Astrocyte (in vitro differentiated cells and primary cell): ENCODE measurements around the gene TRIM44. TPM values are rescaled to one million over a fixed set of nuclear protein-coding genes. Genes with fewer than 3 reads are reported as not detected.
"Not testable (repeated sequence)": the region's sequence is repeated elsewhere in the genome, so short reads cannot be mapped to it uniquely, and the experiment has no call there.

ENCODE experiments used
- DNase-seq: peaks from one replicate; pipeline ENCODE4 v3.0.0-alpha.2; 2010; ENCODE audit warnings: low read depth
- FAIRE-seq: peaks from 2 replicates; lab custom pipeline; 2011; peaks lifted over from hg19 to GRCh38; lab: Jason Lieb, UNC
- H2AFZ ChIP-seq: 2 replicates; pipeline ENCODE4 v1.6.0; 2012; ENCODE audit warnings: low read depth, low read length, inconsistent platforms
- H3K27ac ChIP-seq: 2 replicates; pipeline ENCODE4 v1.5.1; 2011; ENCODE audit warnings: low read depth, low read length, inconsistent platforms
- H3K27me3 ChIP-seq: 2 replicates; pipeline ENCODE4 v1.6.0; 2011; ENCODE audit warnings: low read length, inconsistent platforms; ENCODE audit not compliant: insufficient read depth
- H3K36me3 ChIP-seq: 2 replicates; pipeline ENCODE4 v1.5.1; 2011; ENCODE audit warnings: low read length, inconsistent platforms; ENCODE audit not compliant: insufficient read depth
- H3K4me1 ChIP-seq: 2 replicates; pipeline ENCODE4 v1.5.1; 2011; ENCODE audit warnings: low read length, inconsistent platforms; ENCODE audit not compliant: insufficient read depth
- H3K4me2 ChIP-seq: 2 replicates; pipeline ENCODE4 v1.6.0; 2012; ENCODE audit warnings: low read length, inconsistent platforms
- H3K4me3 ChIP-seq: 2 replicates; pipeline ENCODE4 v1.5.1; 2011; ENCODE audit warnings: low read depth, mild to moderate bottlenecking, low read length, inconsistent platforms; ENCODE audit not compliant: insufficient read depth
- H3K79me2 ChIP-seq: 2 replicates; pipeline ENCODE4 v1.6.0; 2012; ENCODE audit warnings: mild to moderate bottlenecking, low read length, inconsistent platforms; ENCODE audit not compliant: insufficient read depth
- H3K9ac ChIP-seq: 2 replicates; pipeline ENCODE4 v1.6.0; 2012; ENCODE audit warnings: mild to moderate bottlenecking, low read length, inconsistent platforms
- H3K9me3 ChIP-seq: 2 replicates; pipeline ENCODE4 v1.5.1; 2012; ENCODE audit warnings: low read depth, mild to moderate bottlenecking, low read length, inconsistent platforms; ENCODE audit not compliant: insufficient read depth
- H4K20me1 ChIP-seq: 2 replicates; pipeline ENCODE4 v1.6.0; 2012; ENCODE audit warnings: low read length, inconsistent platforms; ENCODE audit not compliant: insufficient read depth
- H3K27ac Mint-ChIP-seq: one replicate; pipeline ENCODE4 v1.8.0; 2021; ENCODE audit warnings: mild to moderate bottlenecking, mixed read lengths; ENCODE audit not compliant: unreplicated experiment
- H3K27me3 Mint-ChIP-seq: one replicate; pipeline ENCODE4 v1.8.0; 2021; ENCODE audit warnings: low read depth, mixed read lengths; ENCODE audit not compliant: unreplicated experiment
- H3K36me3 Mint-ChIP-seq: one replicate; pipeline ENCODE4 v1.8.0; 2021; ENCODE audit warnings: low read depth, mixed read lengths; ENCODE audit not compliant: unreplicated experiment
- H3K4me1 Mint-ChIP-seq: one replicate; pipeline ENCODE4 v1.8.0; 2021; ENCODE audit warnings: low read depth, mixed read lengths; ENCODE audit not compliant: unreplicated experiment
- H3K4me3 Mint-ChIP-seq: one replicate; pipeline ENCODE4 v1.8.0; 2021; ENCODE audit warnings: mild to moderate bottlenecking, moderate library complexity, mixed read lengths; ENCODE audit not compliant: unreplicated experiment
- H3K9me3 Mint-ChIP-seq: one replicate; pipeline ENCODE4 v1.8.0; 2021; ENCODE audit warnings: mild to moderate bottlenecking, mixed read lengths; ENCODE audit not compliant: unreplicated experiment
- CTCF ChIP-seq: IDR thresholded peaks from 2 replicates; pipeline ENCODE4 v1.5.1; 2011; ENCODE audit warnings: low read depth, mild to moderate bottlenecking, inconsistent platforms, low read length, moderate library complexity; ENCODE audit not compliant: insufficient read depth
- EZH2 ChIP-seq: IDR thresholded peaks from 2 replicates; pipeline ENCODE4 v1.6.1; 2012; ENCODE audit warnings: mild to moderate bottlenecking, low read length, inconsistent platforms; ENCODE audit not compliant: insufficient read depth
- total RNA-seq: library from RNA; stranded (reverse); gene quantifications from 2 replicates; pipeline ENCODE4 v1.2.1, GENCODE V29; 2021

The TRIM44 gene
- total RNA-seq, 1 donor from 2014 or later: 61.0 TPM

- FAIRE-seq: no peak
- Histone ChIP-seq H3K27ac (no peak overlapping the region), H3K9me3 (no peaks in the 10 kb centered on the region), H3K27me3 (peaks cover 3% of the 10 kb centered on the region), H3K79me2 (no peaks in the 10 kb centered on the region), H2AFZ (no peak overlapping the region), H4K20me1 (no peaks in the 10 kb centered on the region), H3K9ac (no peak overlapping the region), H3K36me3 (no peaks in the 10 kb centered on the region), H3K4me3 (no peak overlapping the region), H3K4me2 (no peak overlapping the region), H3K4me1 (no peaks in the 10 kb centered on the region)
- Mint-ChIP-seq H3K9me3 (peaks cover 25% of the 10 kb centered on the region), H3K4me1 (peaks cover 2% of the 10 kb centered on the region), H3K27me3 (peaks cover 5% of the 10 kb centered on the region), H3K4me3 (no peak overlapping the region), H3K27ac (no peak overlapping the region), H3K36me3 (peaks cover 6% of the 10 kb centered on the region)
- DNase-seq: no peak
- no peak for TF ChIP-seq CTCF
- no peak for TF ChIP-seq EZH2
Measured at GRCh38 chr11:35857922-35858321, 195.3 kb downstream of the TRIM44 start.

GRCh38 chr11:35859301-35859700 lies 196.7 kb downstream of the TRIM44 start:
- Histone ChIP-seq H4K20me1 (no peaks in the 10 kb centered on the region), H3K4me1 (no peaks in the 10 kb centered on the region), H3K9me3 (no peaks in the 10 kb centered on the region), H3K4me3 (no peak overlapping the region), H3K27ac (no peak overlapping the region), H3K4me2 (no peak overlapping the region), H2AFZ (no peak overlapping the region), H3K9ac (no peak overlapping the region), H3K79me2 (no peaks in the 10 kb centered on the region), H3K36me3 (no peaks in the 10 kb centered on the region), H3K27me3 (peaks cover 3% of the 10 kb centered on the region)
- peaks cover 25% of the 10 kb centered on the region for H3K9me3 Mint-ChIP-seq
- H3K4me3 Mint-ChIP-seq: no peak overlapping the region
- no peak for TF ChIP-seq CTCF
- peaks cover 6% of the 10 kb centered on the region for H3K36me3 Mint-ChIP-seq
- peaks cover 5% of the 10 kb centered on the region for H3K27me3 Mint-ChIP-seq
- peak overlapping the region; percentile 76 for H3K27ac Mint-ChIP-seq
- H3K4me1 Mint-ChIP-seq: peaks cover 2% of the 10 kb centered on the region
- FAIRE-seq (no peak), DNase-seq (peak; percentile 9)

- H3K9me3 ChIP-seq, H3K4me1 Mint-ChIP-seq, H3K27ac Mint-ChIP-seq, H4K20me1 ChIP-seq, H3K27me3 Mint-ChIP-seq, H2AFZ ChIP-seq, H3K36me3 ChIP-seq, FAIRE-seq, H3K27ac ChIP-seq, H3K79me2 ChIP-seq, H3K36me3 Mint-ChIP-seq, H3K4me3 ChIP-seq, H3K27me3 ChIP-seq, H3K9ac ChIP-seq, DNase-seq, H3K4me2 ChIP-seq, H3K4me1 ChIP-seq, H3K4me3 Mint-ChIP-seq: not testable (repeated sequence)
- peaks cover 25% of the 10 kb centered on the region for H3K9me3 Mint-ChIP-seq
Measured at GRCh38 chr11:35860194-35860593, 197.6 kb downstream of the TRIM44 start.
